H1 (cell line): ENCODE data around the gene RNF225. TPM values are rescaled to one million over a fixed set of nuclear protein-coding genes. Genes with fewer than 3 reads are reported as not detected.

Source experiments
- CTCF ChIA-PET: fragments of 300-600 bp; sonication (Branson Sonifier 250); formaldehyde crosslinking; loops from one replicate; lab custom pipeline; 2021; ENCODE audit not compliant: partially characterized antibody; lab: Charles Lee
- POLR2A ChIA-PET: fragments of 300-600 bp; sonication (Branson Sonifier 250); formaldehyde crosslinking; loops from one replicate; lab custom pipeline; 2021; ENCODE audit warnings: inconsistent platforms; ENCODE audit not compliant: partially characterized antibody; lab: Charles Lee
- DNase-seq, 2 experiments: peaks; one replicate each; pipeline versions ENCODE4 v3.0.0 to v3.0.0-alpha.2; 2010 to 2022; ENCODE audit warnings: low spot score in 2 of 2, low read depth in 1 of 2, mixed read lengths in 1 of 2
- FAIRE-seq: peaks from 2 replicates; lab custom pipeline; 2011; peaks lifted over from hg19 to GRCh38; lab: Jason Lieb, UNC
- H2AFZ ChIP-seq: 2 replicates; pipeline ENCODE4 v1.8.1; 2012; ENCODE audit warnings: low read length, inconsistent platforms
- H2AK5ac ChIP-seq: 2 replicates; pipeline ENCODE4 v1.6.1; 2013; ENCODE audit warnings: low read depth, low read length
- H2BK120ac ChIP-seq: replicated peaks from 2 replicates; pipeline ENCODE3; 2013; ENCODE audit warnings: low read depth, low read length, inconsistent platforms
- H2BK12ac ChIP-seq: 2 replicates; pipeline ENCODE4 v1.6.1; 2013; ENCODE audit warnings: low read depth, low read length
- H2BK15ac ChIP-seq: 2 replicates; pipeline ENCODE4 v1.6.1; 2013; ENCODE audit warnings: low read length
- H2BK20ac ChIP-seq: 2 replicates; pipeline ENCODE4 v1.6.1; 2013; ENCODE audit warnings: low read length
- H2BK5ac ChIP-seq: 2 replicates; pipeline ENCODE4 v1.6.1; 2013; ENCODE audit warnings: low read depth, low read length
- H3K14ac ChIP-seq: 2 replicates; pipeline ENCODE4 v1.6.1; 2013; ENCODE audit warnings: inconsistent platforms; ENCODE audit not compliant: insufficient read length
- H3K18ac ChIP-seq: 2 replicates; pipeline ENCODE4 v1.6.1; 2013; ENCODE audit warnings: low read length; ENCODE audit errors: extremely low read depth
- H3K23ac ChIP-seq: 2 replicates; pipeline ENCODE4 v1.6.1; 2013; ENCODE audit warnings: inconsistent platforms; ENCODE audit not compliant: insufficient read length
- H3K23me2 ChIP-seq: 2 replicates; pipeline ENCODE4 v1.6.1; 2013; ENCODE audit warnings: low read depth, low read length
- H3K27ac ChIP-seq: 2 replicates; pipeline ENCODE4 v1.6.1; 2011; ENCODE audit warnings: low read depth, low read length, inconsistent platforms
- H3K27me3 ChIP-seq, 4 experiments: replicated peaks in 1 of 4; 1 replicate in 1 of 4; 2 replicates in 3 of 4; pipeline versions ENCODE4 v1.6.1 to v1.8.1; 2011 to 2013; ENCODE audit warnings: low read length in 3 of 4, mild to moderate bottlenecking in 3 of 4, inconsistent platforms in 2 of 4, mixed read lengths in 2 of 4, moderate library complexity in 1 of 4; ENCODE audit not compliant: control insufficient read depth in 3 of 4, insufficient read depth in 3 of 4; ENCODE audit errors: extremely low read depth in 1 of 4
- H3K36me3 ChIP-seq, 4 experiments: 2 replicates each; pipeline versions ENCODE4 v1.6.1 to v1.8.1; 2011 to 2013; ENCODE audit warnings: mild to moderate bottlenecking in 4 of 4, low read length in 3 of 4, moderate library complexity in 2 of 4, control low read depth in 1 of 4, inconsistent platforms in 1 of 4; ENCODE audit not compliant: insufficient read depth in 4 of 4, control insufficient read depth in 2 of 4
- H3K4ac ChIP-seq: replicated peaks from 2 replicates; pipeline ENCODE3; 2013; ENCODE audit warnings: low read length, low read depth, mixed read lengths, inconsistent platforms; ENCODE audit not compliant: insufficient read length
- H3K4me1 ChIP-seq, 4 experiments: replicated peaks in 1 of 4; 1 replicate in 1 of 4; 2 replicates in 3 of 4; pipeline versions ENCODE4 v1.6.1 to v1.8.1; 2011 to 2013; ENCODE audit warnings: low read length in 3 of 4, inconsistent platforms in 2 of 4, mixed read lengths in 1 of 4; ENCODE audit not compliant: insufficient read depth in 4 of 4, control insufficient read depth in 3 of 4
- H3K4me2 ChIP-seq, 2 experiments: 2 replicates each; pipeline versions ENCODE4 v1.6.1 to v1.8.1; 2011 to 2013; ENCODE audit warnings: low read depth in 2 of 2, low read length in 2 of 2, control low read depth in 1 of 2, inconsistent platforms in 1 of 2, mild to moderate bottlenecking in 1 of 2; ENCODE audit not compliant: insufficient read depth in 1 of 2
- H3K4me3 ChIP-seq, 4 experiments: fragments of 200-600, 300-600 bp in 1 of 4; sonication (generic), shearing (Covaris generic), sonication (Bioruptor Twin) in 1 of 4; 2 replicates each; pipeline versions ENCODE4 v1.5.1 to v1.8.1; 2011 to 2016; ENCODE audit warnings: low read length in 4 of 4, low read depth in 3 of 4, control low read depth in 2 of 4, inconsistent platforms in 2 of 4, mild to moderate bottlenecking in 2 of 4, mixed read lengths in 1 of 4, moderate library complexity in 1 of 4; ENCODE audit not compliant: insufficient read depth in 2 of 4; ENCODE audit errors: extremely low read depth in 1 of 4
- H3K56ac ChIP-seq: replicated peaks from 2 replicates; pipeline ENCODE3; 2013; ENCODE audit warnings: low read depth, mild to moderate bottlenecking, mixed read lengths, low read length, inconsistent platforms; ENCODE audit not compliant: insufficient read length
- H3K79me1 ChIP-seq: 2 replicates; pipeline ENCODE4 v1.6.1; 2013; ENCODE audit warnings: low read depth, low read length, control low read depth
- H3K79me2 ChIP-seq, 2 experiments: 2 replicates each; pipeline versions ENCODE4 v1.6.1 to v1.8.1; 2012 to 2013; ENCODE audit warnings: low read length in 2 of 2, mild to moderate bottlenecking in 2 of 2, inconsistent platforms in 1 of 2; ENCODE audit not compliant: insufficient read depth in 2 of 2, control insufficient read depth in 1 of 2
- H3K9ac ChIP-seq, 4 experiments: replicated peaks in 1 of 4; 1 replicate in 1 of 4; 2 replicates in 3 of 4; pipeline versions ENCODE4 v1.6.1 to v1.8.1; 2011 to 2013; ENCODE audit warnings: low read depth in 3 of 4, low read length in 3 of 4, control low read depth in 2 of 4, mild to moderate bottlenecking in 2 of 4, moderate library complexity in 2 of 4, inconsistent platforms in 1 of 4; ENCODE audit errors: extremely low read depth in 1 of 4
- H3K9me3 ChIP-seq, 2 experiments: 2 replicates each; pipeline versions ENCODE4 v1.6.1 to v1.8.1; 2012 to 2013; ENCODE audit warnings: mild to moderate bottlenecking in 2 of 2, moderate library complexity in 2 of 2, control low read depth in 1 of 2, inconsistent platforms in 1 of 2, low read depth in 1 of 2, low read length in 1 of 2, mixed read lengths in 1 of 2; ENCODE audit not compliant: insufficient read depth in 2 of 2
- H4K20me1 ChIP-seq, 2 experiments: replicated peaks in 1 of 2; 2 replicates each; pipeline versions ENCODE3 to v1.8.1; 2011 to 2013; ENCODE audit warnings: inconsistent platforms in 2 of 2, low read length in 2 of 2, mild to moderate bottlenecking in 1 of 2; ENCODE audit not compliant: insufficient read depth in 2 of 2, control insufficient read depth in 1 of 2
- H4K5ac ChIP-seq: 2 replicates; pipeline ENCODE4 v1.6.1; 2013; ENCODE audit warnings: low read length, low read depth, mixed read lengths, inconsistent platforms; ENCODE audit not compliant: insufficient read length
- H4K8ac ChIP-seq: 2 replicates; pipeline ENCODE4 v1.8.0; 2013; ENCODE audit warnings: mild to moderate bottlenecking, moderate library complexity, low read length, inconsistent platforms; ENCODE audit not compliant: insufficient read depth; ENCODE audit errors: extremely low read depth
- H4K91ac ChIP-seq: replicated peaks from 2 replicates; pipeline ENCODE3; 2013; ENCODE audit warnings: low read length, mixed read lengths, inconsistent platforms; ENCODE audit not compliant: insufficient read length
- CTBP2 ChIP-seq: IDR thresholded peaks from 2 replicates; pipeline ENCODE4 v1.7.0; 2011; ENCODE audit warnings: borderline replicate concordance, mild to moderate bottlenecking, moderate library complexity, mixed read lengths, low read length; ENCODE audit not compliant: insufficient read depth, insufficient read length
- EGR1 ChIP-seq: IDR thresholded peaks from 2 replicates; pipeline ENCODE4 v1.6.1; 2011; ENCODE audit warnings: low read depth, low read length, borderline replicate concordance
- JUN ChIP-seq: IDR thresholded peaks from 2 replicates; pipeline ENCODE4 v1.6.1; 2011; ENCODE audit warnings: low read depth, mild to moderate bottlenecking, improper control_type of control experiment, low read length
- KDM4A ChIP-seq: IDR thresholded peaks from one replicate; pipeline ENCODE4 v1.7.1; 2012; ENCODE audit warnings: low read depth, mild to moderate bottlenecking, moderate library complexity, low read length, inconsistent platforms; ENCODE audit not compliant: severe bottlenecking
- POLR2A ChIP-seq, 2 experiments: IDR thresholded peaks; 1 replicate in 1 of 2; 2 replicates in 1 of 2; pipeline ENCODE4 v1.6.1; 2011; ENCODE audit warnings: low read depth in 2 of 2, low read length in 2 of 2, mild to moderate bottlenecking in 2 of 2; ENCODE audit errors: control extremely low read depth in 1 of 2
- RNF2 ChIP-seq: fragments of 200-900, 300-1000 bp; sonication (generic); IDR thresholded peaks from 2 replicates; pipeline ENCODE4 v1.7.1; 2016; ENCODE audit warnings: borderline replicate concordance, low read depth, mild to moderate bottlenecking, antibody characterized with exemption, low read length; ENCODE audit not compliant: poor library complexity, severe bottlenecking; ENCODE audit errors: missing control alignments
- SIRT6 ChIP-seq: IDR thresholded peaks from one replicate; pipeline ENCODE4 v1.7.1; 2012; ENCODE audit warnings: low read length, inconsistent platforms
- WGBS, 2 experiments: shearing (Covaris generic) in 1 of 2; methylation state at CpG; one replicate each; pipeline versions ENCODE4 v1.1.6 to v1.1.7; 2013 to 2015; ENCODE audit warnings: low lambda C conversion rate in 2 of 2, mixed read lengths in 2 of 2, inconsistent platforms in 1 of 2, low coverage in 1 of 2, missing lambda C conversion rate in 1 of 2; ENCODE audit not compliant: insufficient replicate concordance in 2 of 2, insufficient coverage in 1 of 2, insufficient read length in 1 of 2; ENCODE audit errors: extremely low coverage in 1 of 2, missing lambda C conversion rate in 1 of 2; 5-methylcytosine and 5-hydroxymethylcytosine counted together
- polyA plus RNA-seq, 7 experiments: library from polyadenylated mRNA; depleted of rRNA in 3 of 7; stranded (reverse) in 5 of 7; unstranded in 2 of 7; fragments of >200 nt in 5 of 7; fragments of 200-250 nt in 2 of 7; gene quantifications; 1 replicate in 5 of 7; 2 replicates in 1 of 7; 4 replicates in 1 of 7; pipeline versions ENCODE4 v1.2.1 to v1.2.3, GENCODE V29; 2011 to 2013; ENCODE audit warnings: missing spikeins in 2 of 7, mixed read lengths in 2 of 7
- total RNA-seq: library from RNA; stranded (reverse); fragmentation: NEBNext Ultra II Directional; extraction: Animal tissue kit (Norgen Biotek cat#: 25700); gene quantifications from 2 replicates; pipeline ENCODE4 v1.2.1, GENCODE V29; 2021

The RNF225 gene
- total and polyA plus RNA-seq, 2 of the 8 experiments (the other 6 are each of a cell fraction or from before 2014, with no cell fraction given) = 0.17 to 1.0 TPM

DNA sequence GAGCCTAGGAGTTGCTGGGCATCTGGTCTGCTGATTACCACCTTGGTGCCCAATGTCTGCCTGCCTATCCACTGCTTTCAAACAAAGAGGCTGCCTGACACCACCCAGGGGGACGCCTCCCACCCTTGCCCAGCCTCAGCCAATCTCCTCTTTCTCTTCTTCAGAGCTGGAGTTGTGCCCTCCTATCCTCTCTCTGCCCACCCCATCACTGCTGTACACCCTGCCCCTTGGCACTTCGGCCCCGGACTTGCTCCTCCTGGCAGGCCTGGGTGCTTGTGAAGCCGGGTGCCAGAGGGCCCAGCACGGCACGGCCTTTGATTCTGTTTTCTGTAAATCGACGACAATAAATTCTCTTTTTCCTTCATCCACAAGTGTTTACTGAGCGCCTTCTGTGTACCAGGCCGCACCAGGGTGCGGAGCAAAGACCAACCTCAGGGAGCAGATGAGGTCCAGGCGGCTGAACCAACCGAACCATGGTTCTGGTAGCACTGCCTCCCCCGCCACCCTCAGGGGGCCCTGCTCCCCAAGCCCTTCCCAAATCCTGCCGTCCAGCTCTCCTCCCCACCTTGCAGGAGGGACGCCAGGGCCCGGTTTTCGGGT is 5.0 kb downstream of the RNF225 start:
- Histone ChIP-seq H3K36me3 (no peaks in the 10 kb centered on the region), H4K5ac (no peak overlapping the region), H2AK5ac (no peak overlapping the region), H3K4me3 (peak overlapping the region; percentile 29 to 84 (median 42)), H2BK20ac (no peak overlapping the region), H2BK5ac (no peak overlapping the region), H3K4me2 (peak overlapping the region; percentile 50 to 87), H3K9ac (no peak overlapping the region), H3K79me2 (no peaks in the 10 kb centered on the region), H3K4me1 (peaks cover 0 to 25% (median 14%) of the 10 kb centered on the region in 4 experiments; a peak in 5 of 7 replicates), H3K27ac (no peak overlapping the region), H3K9me3 (no peaks in the 10 kb centered on the region), H4K8ac (no peak overlapping the region), H2AFZ (no peak overlapping the region), H2BK120ac (no peak overlapping the region), H4K91ac (no peak overlapping the region), H2BK12ac (peak overlapping the region; percentile 45; the same call in 1 of the 2 replicates), H3K14ac (no peak overlapping the region), H3K23me2 (peaks cover 12% of the 10 kb centered on the region), H3K79me1 (no peaks in the 10 kb centered on the region; the same call in 1 of the 2 replicates), H3K27me3 (peaks cover 3 to 17% (median 11%) of the 10 kb centered on the region in 4 experiments; a peak in 6 of 7 replicates), H3K56ac (no peak overlapping the region), H3K23ac (no peak overlapping the region), H2BK15ac (no peak overlapping the region), H3K18ac (no peak overlapping the region; the same call in 1 of the 2 replicates), H4K20me1 (peaks cover 0 to 1% of the 10 kb centered on the region in 2 experiments), H3K4ac (peak overlapping the region; percentile 29)
- WGBS, 2 experiments = 75% methylated on average over 18 of the region's 18 CpGs; no CpG with 5 or more reads in 1 of the 2 experiments
- DNase-seq (no peak), FAIRE-seq (no peak)
- ChIA-PET POLR2A (interaction anchor here (0.8 to 7.2 kb wide), 4 partner anchors 8 to 121 kb away, joined by 3 to 78 read pairs (median 5); partner anchors contain the start of genes RPS5, ZNF584 and ZNF837), CTCF (interaction anchor here (2.8 kb wide), 1 partner anchor 119 kb away, joined by 7 read pairs; the partner anchor contains the start of gene ZBTB45)
- TF ChIP-seq POLR2A (IDR thresholded peaks at IDR 0.05; ENCODE audit: control extremely low read depth in 1 of 2, low read depth in 2 of 2, low read length in 2 of 2) (no peak), SIRT6 (no peak), RNF2 (peak; percentile 28), EGR1 (no peak), JUN (no peak), KDM4A (no peak), CTBP2 (no peak)
